ENCODE data around the gene SPCS1.

DNA sequence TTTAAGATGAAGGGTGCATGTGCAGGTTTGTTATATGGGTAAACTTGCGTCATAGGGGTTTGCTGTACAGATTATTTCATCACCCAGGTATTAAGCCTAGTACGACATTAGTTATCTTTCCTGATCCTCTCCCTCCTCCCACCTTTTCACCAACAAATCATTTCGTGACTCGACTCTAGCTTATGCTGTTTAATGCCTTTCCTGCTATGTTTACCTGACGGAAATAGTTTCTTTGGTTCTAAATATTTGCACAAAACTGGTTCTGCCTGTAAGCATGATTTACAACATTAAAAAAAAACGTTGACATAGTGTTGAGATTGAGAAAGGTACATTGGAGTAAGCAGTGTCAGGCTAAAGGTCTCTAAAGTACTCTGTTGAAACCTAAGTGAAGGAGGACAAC lies 17.6 kb upstream of the SPCS1 start:
- TF ChIP-seq, protein P1, sequence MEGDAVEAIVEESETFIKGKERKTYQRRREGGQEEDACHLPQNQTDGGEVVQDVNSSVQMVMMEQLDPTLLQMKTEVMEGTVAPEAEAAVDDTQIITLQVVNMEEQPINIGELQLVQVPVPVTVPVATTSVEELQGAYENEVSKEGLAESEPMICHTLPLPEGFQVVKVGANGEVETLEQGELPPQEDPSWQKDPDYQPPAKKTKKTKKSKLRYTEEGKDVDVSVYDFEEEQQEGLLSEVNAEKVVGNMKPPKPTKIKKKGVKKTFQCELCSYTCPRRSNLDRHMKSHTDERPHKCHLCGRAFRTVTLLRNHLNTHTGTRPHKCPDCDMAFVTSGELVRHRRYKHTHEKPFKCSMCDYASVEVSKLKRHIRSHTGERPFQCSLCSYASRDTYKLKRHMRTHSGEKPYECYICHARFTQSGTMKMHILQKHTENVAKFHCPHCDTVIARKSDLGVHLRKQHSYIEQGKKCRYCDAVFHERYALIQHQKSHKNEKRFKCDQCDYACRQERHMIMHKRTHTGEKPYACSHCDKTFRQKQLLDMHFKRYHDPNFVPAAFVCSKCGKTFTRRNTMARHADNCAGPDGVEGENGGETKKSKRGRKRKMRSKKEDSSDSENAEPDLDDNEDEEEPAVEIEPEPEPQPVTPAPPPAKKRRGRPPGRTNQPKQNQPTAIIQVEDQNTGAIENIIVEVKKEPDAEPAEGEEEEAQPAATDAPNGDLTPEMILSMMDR (conservative IDR thresholded peaks at IDR 0.05; ENCODE audit: low read depth, low read length), result no peak; the same call in 1 of the 2 replicates
- no peak for TF ChIP-seq EZH2phosphoT487 (IDR thresholded peaks at IDR 0.05; ENCODE audit: borderline replicate concordance, low read length)
